Right renal cortex interstitium (tissue), 3 donors: ENCODE results near the gene CHCHD6. TPM values are rescaled to one million over a fixed set of nuclear protein-coding genes. Genes with fewer than 3 reads are reported as not detected.

Experiments used
- DNase-seq, 3 donors: peaks; one replicate each; pipeline ENCODE4 v3.0.0-alpha.2; 2013; ENCODE audit warnings: low read depth in 3 of 3, low spot score in 2 of 3
- polyA plus RNA-seq, 3 donors: library from polyadenylated mRNA; unstranded; fragments of 120-200 nt; gene quantifications; one replicate each; pipeline ENCODE4 v1.2.1, GENCODE V29; 2013; ENCODE audit not compliant: insufficient read length in 3 of 3

The CHCHD6 gene
- polyA plus RNA-seq, 3 donors: 17.8 to 21.5 (median 19.5) TPM

DNA sequence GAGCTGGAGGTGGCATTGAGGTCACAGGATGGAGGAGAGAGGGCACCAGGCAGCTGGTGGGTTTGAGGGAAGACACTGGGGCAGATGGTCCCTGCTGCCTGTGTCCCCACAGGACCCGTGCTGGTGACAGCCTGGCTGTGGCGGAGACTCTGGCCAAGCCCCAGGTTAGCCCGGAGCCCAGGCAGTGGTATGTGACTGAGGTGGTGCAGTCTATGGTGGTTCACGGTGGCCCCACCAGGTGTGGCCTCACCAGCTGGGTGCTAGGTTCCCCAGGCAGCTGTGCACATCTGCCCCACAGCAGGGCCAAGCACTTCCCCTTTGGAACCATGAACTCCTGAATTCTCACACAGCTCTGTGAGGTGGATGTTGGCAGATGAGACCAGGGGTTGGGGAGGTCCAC, 294.3 kb downstream of the CHCHD6 start:
- DNase-seq: no peak

GRCh38 chr3:126998728-126999127, 294.7 kb downstream of the CHCHD6 start:
- DNase-seq: no peak

- DNase-seq: no peak
Observed at GRCh38 chr3:126999383-126999782, 295.3 kb downstream of the CHCHD6 start.

- no peak for DNase-seq
Observed at GRCh38 chr3:127000119-127000518, 296.1 kb downstream of the CHCHD6 start.

DNA sequence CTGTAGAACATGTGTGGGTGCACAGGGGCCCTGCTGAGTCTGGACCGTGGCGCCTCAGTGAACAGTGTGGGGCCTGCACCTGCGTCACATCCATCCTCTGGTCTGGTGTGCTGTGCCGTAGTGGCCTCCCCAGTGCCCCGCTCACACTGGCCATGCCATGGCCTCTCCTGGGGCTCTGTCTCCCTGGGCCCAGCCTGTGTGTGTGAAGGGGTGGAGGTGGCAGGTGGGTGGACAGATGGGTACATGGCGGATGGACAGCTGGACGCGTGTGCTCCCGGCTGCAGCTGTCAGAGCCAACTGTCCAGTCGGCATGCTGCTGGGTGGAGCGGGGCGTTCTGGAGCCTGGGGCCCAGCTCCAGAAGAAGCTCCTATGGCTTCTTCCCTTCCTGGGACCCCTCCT, 296.7 kb downstream of the CHCHD6 start:
- no peak for DNase-seq

- DNase-seq: no peak
Observed at GRCh38 chr3:127001486-127002194, 297.6 kb downstream of the CHCHD6 start.

- peak; percentile 64 to 76 (median 65) for DNase-seq
Observed at GRCh38 chr3:127002195-127003174, 298.4 kb downstream of the CHCHD6 start.

DNA sequence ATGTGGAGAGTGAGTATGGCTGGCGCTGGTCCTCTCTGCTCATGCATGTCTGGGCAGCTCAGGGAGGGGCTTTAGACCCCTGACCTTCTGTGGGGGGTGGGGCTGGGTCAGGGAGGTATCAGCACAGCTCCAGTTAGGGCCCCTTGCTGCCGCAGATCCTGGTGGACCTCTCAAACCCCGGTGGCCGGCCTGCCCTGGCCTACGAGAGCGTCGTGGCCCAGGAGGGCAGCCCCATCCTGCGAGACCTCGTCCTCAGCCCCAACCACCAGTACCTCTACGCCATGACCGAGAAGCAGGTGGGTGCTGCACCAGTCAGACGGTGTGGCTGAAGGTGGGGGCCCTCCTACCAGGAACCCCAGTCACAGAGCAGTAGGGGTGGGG, 299.1 kb downstream of the CHCHD6 start:
- DNase-seq: no peak

DNA sequence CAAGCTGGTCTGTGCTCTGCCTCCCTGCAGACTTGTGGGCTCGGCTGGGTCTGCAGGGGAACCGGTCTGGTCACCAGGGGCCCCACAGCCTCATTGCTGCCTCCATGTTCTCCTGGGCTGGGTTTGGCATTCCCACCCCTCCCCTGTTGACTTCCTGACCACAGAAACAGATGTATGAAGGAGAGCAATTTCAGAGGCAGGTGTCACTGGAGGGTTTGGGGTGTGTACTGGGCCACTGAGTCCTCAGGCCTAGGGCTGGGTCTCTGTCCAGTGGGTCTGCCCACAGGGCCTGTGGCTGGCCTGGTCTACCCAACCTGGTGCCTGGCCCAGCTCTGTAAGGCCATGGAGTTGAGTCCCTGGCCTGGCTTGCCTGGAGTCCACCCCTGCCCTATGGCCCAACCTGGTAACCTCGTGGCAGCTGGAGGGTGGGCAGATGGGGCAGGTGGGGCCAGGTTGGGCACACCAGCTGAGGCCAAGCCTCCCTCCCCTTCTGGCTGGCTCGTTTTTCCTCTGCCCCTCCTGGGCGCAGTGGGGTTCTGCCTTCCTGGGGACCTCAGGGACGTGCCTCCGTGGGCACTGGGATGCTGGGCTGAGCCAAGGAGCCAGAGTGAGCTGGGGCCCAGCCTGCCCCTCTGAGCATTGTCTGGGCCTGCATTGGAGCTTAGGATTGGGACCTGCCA, 299.7 kb downstream of the CHCHD6 start:
- DNase-seq: no peak

- no peak for DNase-seq
Observed at GRCh38 chr3:127004641-127005397, 300.8 kb downstream of the CHCHD6 start.

- DNase-seq: no peak
Observed at GRCh38 chr3:127005864-127006500, 301.9 kb downstream of the CHCHD6 start.

- no peak for DNase-seq
Observed at GRCh38 chr3:127006781-127007436, 302.9 kb downstream of the CHCHD6 start.

DNA sequence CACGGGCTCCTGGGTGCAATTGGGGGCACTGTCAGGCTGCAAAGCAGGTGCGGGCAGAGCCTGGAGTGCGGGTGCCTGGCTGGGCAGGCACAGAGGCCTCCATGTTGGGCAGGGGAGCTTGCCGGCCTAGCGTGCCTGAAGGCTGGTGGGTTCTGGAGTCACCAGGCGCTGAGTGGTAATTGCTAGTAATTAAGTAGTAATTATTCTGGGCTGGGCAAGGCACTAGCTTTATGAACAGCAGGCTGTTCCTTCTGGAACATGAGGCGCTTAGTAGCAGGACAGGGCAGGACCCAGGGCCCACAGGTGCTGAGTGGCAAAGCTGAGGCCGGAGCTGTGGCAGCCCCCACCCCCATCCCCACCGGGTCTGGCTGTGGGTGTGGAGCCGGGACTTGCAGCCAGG, 304.2 kb downstream of the CHCHD6 start:
- DNase-seq: no peak

DNA sequence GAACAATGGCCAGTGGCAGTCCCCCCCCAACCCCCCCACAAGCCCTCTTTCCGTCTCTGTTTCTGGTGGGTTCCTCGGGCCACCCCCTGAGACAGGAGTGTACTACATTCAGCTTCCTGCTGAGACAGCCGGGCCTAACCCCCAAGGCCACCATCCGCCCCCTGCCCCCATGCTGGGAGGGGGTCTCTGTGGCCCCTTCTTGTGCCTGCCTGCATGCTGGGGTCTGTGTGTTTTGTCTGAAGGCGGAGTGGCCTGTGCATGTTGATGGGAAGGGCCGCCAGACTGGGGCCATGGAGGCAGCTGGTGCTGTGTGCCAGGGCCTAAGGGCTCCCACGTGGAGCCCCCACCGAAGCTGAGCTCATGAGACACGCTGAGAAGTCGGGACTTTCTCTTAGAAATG, 305.5 kb downstream of the CHCHD6 start:
- no peak for DNase-seq

Other genes with a start within 250 kb of the CHCHD6 start
- 10 to 100 TPM; 29.9 to 34.0 (median 31.6) TPM for gene ZXDC, start 228.3 kb upstream of the CHCHD6 start, polyA plus RNA-seq
- under 1 TPM; 0.04 to 0.11 (median 0.07) TPM for gene UROC1, start 186.5 kb upstream of the CHCHD6 start, polyA plus RNA-seq
- gene CHST13, start 180.1 kb upstream of the CHCHD6 start, polyA plus RNA-seq: 1 to 10 TPM; 3.1 to 4.4 (median 3.2) TPM
- gene C3orf22, start 145.3 kb upstream of the CHCHD6 start, polyA plus RNA-seq: under 1 TPM in 2 of 3 donors, not detected in 1; 0.10 to 0.11 TPM
- 10 to 100 TPM; 17.7 to 21.5 (median 21.2) TPM for gene TXNRD3, start 49.1 kb upstream of the CHCHD6 start, polyA plus RNA-seq